ENCODE measurements around the gene AANAT. TPM values are rescaled to one million over a fixed set of nuclear protein-coding genes. Genes with fewer than 3 reads are reported as not detected.

AANAT gene
- total and polyA plus RNA-seq, 2 donors (not counting 3 experiments of a cell fraction or from before 2014, with no cell fraction given), result not detected

DNA sequence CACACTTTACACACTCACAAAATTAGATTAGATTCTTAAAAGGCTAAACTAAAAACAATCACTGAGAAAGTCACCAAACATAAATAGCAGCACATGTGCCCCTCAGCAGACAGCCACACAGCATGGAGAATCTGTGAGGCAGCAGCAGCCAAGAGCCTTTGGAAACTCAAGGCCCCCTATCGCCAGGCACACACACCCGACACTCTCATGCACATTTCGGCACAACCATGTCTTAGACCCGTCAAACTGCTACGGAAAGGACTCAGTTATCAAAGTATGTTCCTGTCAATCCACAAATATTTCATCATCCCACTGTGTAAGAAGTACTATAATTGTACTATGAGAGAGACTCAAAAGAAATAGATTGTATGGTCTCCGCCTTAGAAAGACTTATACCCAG lies 35.4 kb upstream of the AANAT start:
- Histone ChIP-seq H3K9me3 (replicated peaks; ENCODE audit: control insufficient read depth, insufficient read depth, low read length) (no peaks in the 10 kb centered on the region), H3K4me3 (replicated peaks in 1 of 3; ENCODE audit: insufficient read depth in 1 of 3, low read depth in 1 of 3, low read length in 3 of 3) (no peak overlapping the region), H3K4me2 (ENCODE audit: insufficient read depth, low read length) (no peak overlapping the region), H3K4me1 (ENCODE audit: control insufficient read depth, extremely low read depth, insufficient read depth, low read length) (peaks cover 18% of the 10 kb centered on the region), H3K79me2 (ENCODE audit: control insufficient read depth, insufficient read depth, low read length) (peaks cover 42% of the 10 kb centered on the region), H3K36me3 (ENCODE audit: control insufficient read depth in 2 of 2, extremely low read depth in 1 of 2, insufficient read depth in 2 of 2, low read length in 2 of 2) (no peaks in the 10 kb centered on the region), H3K9me1 (replicated peaks; ENCODE audit: control insufficient read depth, extremely low read depth, insufficient read depth, low read length) (no peaks in the 10 kb centered on the region), H3K9ac (replicated peaks; ENCODE audit: extremely low read depth, insufficient read depth, low read length) (no peak overlapping the region), H2AFZ (ENCODE audit: low read depth, low read length) (no peak overlapping the region), H4K20me1 (replicated peaks; ENCODE audit: control insufficient read depth, extremely low read depth, insufficient read depth, low read length) (no peaks in the 10 kb centered on the region), H3K27ac (ENCODE audit: insufficient read depth, low read depth, low read length) (no peak overlapping the region), H3K27me3 (ENCODE audit: control insufficient read depth in 2 of 2, insufficient read depth in 2 of 2, low read length in 2 of 2) (no peaks in the 10 kb centered on the region)
- DNase-seq (ENCODE audit: low read depth, low spot score) (no peak), FAIRE-seq (no peak)
- no peak for TF ChIP-seq MYC (IDR thresholded peaks at IDR 0.05; ENCODE audit: low read depth, low read length)
- no peak for TF ChIP-seq JUN (IDR thresholded peaks at IDR 0.05; ENCODE audit: borderline replicate concordance, insufficient read depth, insufficient read length, low read depth)
- TF ChIP-seq, protein P1, sequence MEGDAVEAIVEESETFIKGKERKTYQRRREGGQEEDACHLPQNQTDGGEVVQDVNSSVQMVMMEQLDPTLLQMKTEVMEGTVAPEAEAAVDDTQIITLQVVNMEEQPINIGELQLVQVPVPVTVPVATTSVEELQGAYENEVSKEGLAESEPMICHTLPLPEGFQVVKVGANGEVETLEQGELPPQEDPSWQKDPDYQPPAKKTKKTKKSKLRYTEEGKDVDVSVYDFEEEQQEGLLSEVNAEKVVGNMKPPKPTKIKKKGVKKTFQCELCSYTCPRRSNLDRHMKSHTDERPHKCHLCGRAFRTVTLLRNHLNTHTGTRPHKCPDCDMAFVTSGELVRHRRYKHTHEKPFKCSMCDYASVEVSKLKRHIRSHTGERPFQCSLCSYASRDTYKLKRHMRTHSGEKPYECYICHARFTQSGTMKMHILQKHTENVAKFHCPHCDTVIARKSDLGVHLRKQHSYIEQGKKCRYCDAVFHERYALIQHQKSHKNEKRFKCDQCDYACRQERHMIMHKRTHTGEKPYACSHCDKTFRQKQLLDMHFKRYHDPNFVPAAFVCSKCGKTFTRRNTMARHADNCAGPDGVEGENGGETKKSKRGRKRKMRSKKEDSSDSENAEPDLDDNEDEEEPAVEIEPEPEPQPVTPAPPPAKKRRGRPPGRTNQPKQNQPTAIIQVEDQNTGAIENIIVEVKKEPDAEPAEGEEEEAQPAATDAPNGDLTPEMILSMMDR (IDR thresholded peaks at IDR 0.05; ENCODE audit: extremely low read depth in 1 of 2, insufficient read depth in 1 of 2, low read depth in 1 of 2, low read length in 2 of 2), result no peak
- TF ChIP-seq, protein P2, sequence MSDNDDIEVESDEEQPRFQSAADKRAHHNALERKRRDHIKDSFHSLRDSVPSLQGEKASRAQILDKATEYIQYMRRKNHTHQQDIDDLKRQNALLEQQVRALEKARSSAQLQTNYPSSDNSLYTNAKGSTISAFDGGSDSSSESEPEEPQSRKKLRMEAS (IDR thresholded peaks at IDR 0.05; ENCODE audit: insufficient read depth, insufficient read length), result no peak
- no peak for TF ChIP-seq POLR2AphosphoS5 (IDR thresholded peaks at IDR 0.05; ENCODE audit: insufficient read depth, low read depth, low read length)
- no peak for TF ChIP-seq POLR2A (IDR thresholded peaks at IDR 0.05; ENCODE audit: low read depth, low read length)
- no peak for TF ChIP-seq EZH2 (IDR thresholded peaks at IDR 0.05; ENCODE audit: borderline replicate concordance, low read depth, low read length, severe bottlenecking)
- TF ChIP-seq FOS (IDR thresholded peaks at IDR 0.05; ENCODE audit: borderline replicate concordance, insufficient read depth, low read length), result no peak
- TF ChIP-seq GATA2 (IDR thresholded peaks at IDR 0.05; ENCODE audit: insufficient read depth, insufficient read length, low read depth, low read length), result no peak
- dilution Hi-C loops (cut with MboI; ENCODE audit: extremely low pct_ligation_motif_present, low sequenced_read_pairs) (loop anchor here (25.0 kb wide), 1 partner anchor 220 kb away; no protein-coding TSS in a partner anchor), intact Hi-C loops (cut with micrococcal nuclease) (no loop called here)
- ChIA-PET CTCF (no interaction called here), POLR2A (no interaction called here)
- no TSS peak for BruUV-seq (replicated peaks)

All from endothelial cell of umbilical vein (primary cell).